Hypothalamus (tissue), 51 donors: ENCODE data around the gene PTPRT.

Experiments
- DNase-seq, 51 donors: peaks; one replicate each; lab custom pipeline; 2025; lab: John Stamatoyannopoulos, UW

The PTPRT gene

GRCh38 chr20:42656130-42656529 is 533.6 kb downstream of the PTPRT start:
- no peak for DNase-seq

DNA sequence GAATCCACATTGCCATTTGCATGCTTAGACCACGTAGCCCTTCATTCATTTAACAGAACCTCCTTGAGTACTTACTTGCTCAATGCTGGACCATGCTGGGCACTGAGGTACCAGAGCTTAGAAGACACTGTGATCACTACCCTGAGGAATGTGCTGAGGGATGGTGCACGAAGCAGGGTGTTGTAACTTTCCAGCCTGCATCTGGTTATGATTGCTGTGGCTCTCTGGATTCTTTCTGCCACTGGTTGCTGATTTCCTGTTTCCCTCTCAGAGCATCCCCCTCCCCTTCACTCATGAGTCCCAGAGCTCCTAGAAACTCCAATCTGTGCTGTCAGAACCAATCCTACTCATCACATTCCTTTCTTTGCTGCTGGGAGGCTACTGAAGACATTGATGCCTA is 537.4 kb downstream of the PTPRT start:
- no peak for DNase-seq

- DNase-seq, result no peak
Observed at GRCh38 chr20:42650191-42650746, 539.4 kb downstream of the PTPRT start.

DNA sequence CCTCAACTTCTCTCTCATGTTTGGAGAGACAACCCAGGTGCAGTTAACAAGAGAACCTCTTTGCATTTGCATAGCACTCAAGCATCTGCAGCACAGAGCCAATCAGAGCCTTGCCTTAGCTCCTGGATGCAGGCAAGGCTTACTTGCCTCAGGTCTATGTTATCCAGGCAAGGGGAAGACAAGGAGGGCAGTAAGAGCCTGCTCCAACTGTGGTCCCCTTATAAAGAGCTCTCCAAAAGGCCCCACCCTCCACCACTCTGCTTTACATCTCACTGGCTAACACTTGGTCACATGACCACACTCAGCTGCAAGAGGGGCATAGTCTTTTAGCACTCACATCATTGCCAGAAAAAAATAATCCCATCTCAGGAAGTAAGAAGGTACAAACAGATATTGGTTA is 540.0 kb downstream of the PTPRT start:
- DNase-seq, result no peak

- no peak for DNase-seq
Observed at GRCh38 chr20:42646250-42646649, 543.5 kb downstream of the PTPRT start.

DNA sequence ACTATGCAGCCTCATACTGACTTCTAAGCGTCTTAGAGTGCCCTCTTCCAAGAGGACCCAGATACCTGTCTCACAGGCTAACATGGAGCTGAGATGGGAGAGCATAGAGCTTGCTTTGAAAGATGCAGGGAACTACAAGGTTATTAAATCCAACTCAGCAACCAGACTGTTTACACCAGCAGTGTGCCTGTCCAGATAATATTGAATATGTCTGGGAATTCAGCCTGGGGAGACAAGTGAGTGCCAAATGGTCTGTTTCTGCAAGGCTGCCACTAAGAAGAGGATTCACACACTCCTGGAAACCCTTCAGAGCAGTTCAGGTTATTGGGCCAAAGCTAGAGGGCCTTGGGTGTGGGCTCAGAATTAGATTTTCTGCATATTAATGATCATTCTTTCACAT is 547.8 kb downstream of the PTPRT start:
- no peak for DNase-seq

- DNase-seq, result no peak
Observed at GRCh38 chr20:42639140-42639539, 550.6 kb downstream of the PTPRT start.

DNA sequence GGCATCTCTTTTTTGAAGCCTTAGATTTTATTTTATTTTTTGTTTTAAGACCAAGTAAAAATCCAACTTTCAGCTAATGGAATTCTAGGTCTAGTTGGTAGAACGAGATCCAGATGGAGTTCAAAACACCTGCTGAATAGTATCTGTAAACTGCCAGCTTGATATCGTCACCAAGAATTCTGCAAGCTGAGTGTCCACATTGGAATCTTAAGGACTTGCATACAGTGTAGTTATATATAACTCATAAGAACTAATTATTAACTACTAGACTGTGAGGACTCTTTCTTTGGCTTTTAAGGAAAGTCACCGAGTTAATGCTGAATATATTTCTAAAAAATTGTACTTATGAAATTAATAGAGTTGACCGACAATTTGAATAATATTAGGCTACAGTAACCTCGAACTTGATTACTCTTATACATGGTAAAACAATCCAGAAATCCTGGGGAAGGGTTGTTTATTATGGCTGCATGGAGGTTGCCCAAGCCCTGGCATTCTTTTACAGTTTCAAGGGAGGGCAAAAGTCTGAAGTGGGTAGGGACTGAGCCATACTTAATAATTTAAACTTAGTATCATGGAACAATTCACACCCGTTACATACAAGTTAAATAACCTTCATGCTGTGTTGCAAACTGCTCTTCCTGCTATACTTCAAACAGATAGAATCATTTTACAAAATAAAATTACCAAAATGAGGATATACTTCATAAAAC is 553.9 kb downstream of the PTPRT start:
- DNase-seq, result no peak

DNA sequence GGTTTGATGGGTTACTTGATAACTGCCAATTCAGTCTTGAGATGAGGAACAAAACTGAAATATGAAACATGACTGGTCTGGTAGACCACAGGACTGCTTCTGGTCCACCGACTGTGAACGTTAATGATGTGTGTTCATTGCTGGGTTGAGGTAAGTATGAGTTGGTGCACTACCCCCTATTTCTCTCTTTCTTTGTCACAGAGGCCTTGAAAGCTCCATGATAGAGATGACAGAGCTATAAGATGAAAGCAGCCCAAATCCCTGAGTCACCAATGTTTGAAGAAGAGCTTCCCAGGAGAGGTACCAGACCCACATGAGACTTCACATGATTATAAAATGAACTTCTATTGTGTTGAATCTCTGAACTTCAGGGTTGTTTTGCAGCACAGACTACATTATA is 555.5 kb downstream of the PTPRT start:
- no peak for DNase-seq

DNA sequence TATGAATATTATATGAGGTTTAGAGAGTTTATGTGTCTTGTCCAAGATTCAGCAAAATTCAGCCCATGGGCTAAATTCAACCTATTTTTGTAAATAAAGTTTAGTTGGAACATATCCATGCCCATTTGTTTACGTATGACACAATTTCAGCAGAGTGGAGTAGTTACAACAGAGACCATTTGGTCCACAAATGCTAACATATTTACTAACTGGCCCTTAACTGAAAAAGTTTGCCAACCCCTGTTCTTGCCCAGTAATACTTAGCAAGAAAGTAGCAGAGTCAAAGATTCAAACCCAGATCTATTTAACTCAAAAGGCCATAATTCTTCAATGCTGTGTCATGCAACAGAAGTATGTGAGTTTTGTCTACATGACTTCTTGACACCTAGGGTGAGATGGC is 561.0 kb downstream of the PTPRT start:
- no peak for DNase-seq

DNA sequence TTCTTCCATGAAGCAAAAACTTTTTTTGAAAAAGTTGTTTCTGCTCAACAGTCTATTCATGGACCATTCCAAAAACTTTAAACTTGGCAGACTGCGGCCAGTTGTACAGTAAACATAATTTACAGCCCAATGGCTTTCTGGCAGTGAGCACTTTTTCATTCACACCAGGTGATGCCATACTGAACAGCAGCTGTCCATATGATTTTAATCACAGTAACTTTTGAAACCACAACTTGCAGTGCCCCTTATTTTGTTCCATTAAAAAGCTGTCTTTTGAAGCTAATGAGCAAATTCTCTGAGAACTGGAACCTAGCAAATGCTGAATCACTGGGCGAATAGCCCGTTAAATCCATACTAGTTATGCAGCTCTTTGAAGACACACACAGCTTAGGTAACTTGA is 576.6 kb downstream of the PTPRT start:
- DNase-seq, result no peak

- no peak for DNase-seq
Observed at GRCh38 chr20:42611889-42612837, 577.5 kb downstream of the PTPRT start.

- no peak for DNase-seq
Observed at GRCh38 chr20:42611423-42611822, 578.3 kb downstream of the PTPRT start.

- DNase-seq, result no peak
Observed at GRCh38 chr20:42610070-42610469, 579.6 kb downstream of the PTPRT start.

GRCh38 chr20:42609618-42610017 is 580.1 kb downstream of the PTPRT start:
- no peak for DNase-seq

- DNase-seq, result no peak
Observed at GRCh38 chr20:42604998-42605956, 584.4 kb downstream of the PTPRT start.

GRCh38 chr20:42603655-42604054 is 586.1 kb downstream of the PTPRT start:
- DNase-seq, result no peak

- DNase-seq, result peak in 7 of 51 donors; percentile 1 to 12 (median 1)
Observed at GRCh38 chr20:42598581-42598980, 591.1 kb downstream of the PTPRT start.

GRCh38 chr20:42595625-42596024 is 594.1 kb downstream of the PTPRT start:
- no peak for DNase-seq

DNA sequence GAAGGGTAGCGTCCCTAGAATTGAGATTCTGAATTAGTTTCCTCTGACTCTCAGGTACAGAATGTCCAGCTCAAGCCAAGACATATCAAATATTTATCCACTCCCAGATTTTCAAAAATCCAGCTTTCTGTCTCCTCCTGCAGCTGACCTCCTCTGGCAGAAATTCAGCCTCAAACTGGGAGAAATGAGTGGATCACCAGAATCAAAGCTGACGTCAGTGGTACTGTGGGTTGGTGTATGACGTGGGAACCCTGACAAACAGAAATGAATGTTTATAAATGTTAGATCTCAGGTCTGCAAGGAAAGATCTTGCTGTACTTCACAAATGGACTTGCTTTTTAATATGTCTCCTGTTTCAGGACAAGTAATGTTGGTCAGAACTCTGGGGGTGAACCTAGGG is 595.0 kb downstream of the PTPRT start:
- DNase-seq, result no peak
